ENCODE measurements around the gene AFAP1L1. TPM values are rescaled to one million over a fixed set of nuclear protein-coding genes. Genes with fewer than 3 reads are reported as not detected.

The AFAP1L1 gene
- total and polyA plus RNA-seq, 2 of the 13 experiments (the other 11 are each of a cell fraction or from before 2014, with no cell fraction given) = 0.38 to 1.0 TPM

DNA sequence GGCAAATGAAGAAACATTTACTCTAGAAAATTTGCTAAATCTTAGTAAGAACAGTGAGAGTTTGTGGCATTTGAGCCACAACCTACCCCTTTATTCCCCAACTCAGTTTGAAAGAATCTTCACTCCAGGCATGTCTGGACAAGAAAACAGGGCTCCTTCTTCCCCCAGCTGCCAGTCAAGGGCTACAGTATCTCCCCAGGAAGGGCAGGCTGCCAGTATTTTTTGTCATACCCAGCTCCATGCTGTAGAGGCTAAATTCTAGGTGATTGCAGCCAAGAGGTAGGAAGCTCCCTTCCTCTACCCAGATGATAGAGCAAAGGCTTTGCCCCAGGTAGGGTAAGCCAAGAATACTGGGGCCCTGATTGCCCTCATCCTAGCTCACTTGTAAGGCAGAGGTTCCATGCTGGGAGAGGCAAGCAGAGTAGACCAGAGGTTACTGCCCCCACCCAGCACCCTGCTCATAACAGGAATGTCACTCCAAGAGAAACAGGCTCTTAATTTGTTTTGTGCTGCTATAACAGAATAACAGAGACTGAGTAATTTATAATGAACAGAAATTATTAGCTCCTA lies 53.6 kb downstream of the AFAP1L1 start (continued):
- TF ChIP-seq, protein P1, sequence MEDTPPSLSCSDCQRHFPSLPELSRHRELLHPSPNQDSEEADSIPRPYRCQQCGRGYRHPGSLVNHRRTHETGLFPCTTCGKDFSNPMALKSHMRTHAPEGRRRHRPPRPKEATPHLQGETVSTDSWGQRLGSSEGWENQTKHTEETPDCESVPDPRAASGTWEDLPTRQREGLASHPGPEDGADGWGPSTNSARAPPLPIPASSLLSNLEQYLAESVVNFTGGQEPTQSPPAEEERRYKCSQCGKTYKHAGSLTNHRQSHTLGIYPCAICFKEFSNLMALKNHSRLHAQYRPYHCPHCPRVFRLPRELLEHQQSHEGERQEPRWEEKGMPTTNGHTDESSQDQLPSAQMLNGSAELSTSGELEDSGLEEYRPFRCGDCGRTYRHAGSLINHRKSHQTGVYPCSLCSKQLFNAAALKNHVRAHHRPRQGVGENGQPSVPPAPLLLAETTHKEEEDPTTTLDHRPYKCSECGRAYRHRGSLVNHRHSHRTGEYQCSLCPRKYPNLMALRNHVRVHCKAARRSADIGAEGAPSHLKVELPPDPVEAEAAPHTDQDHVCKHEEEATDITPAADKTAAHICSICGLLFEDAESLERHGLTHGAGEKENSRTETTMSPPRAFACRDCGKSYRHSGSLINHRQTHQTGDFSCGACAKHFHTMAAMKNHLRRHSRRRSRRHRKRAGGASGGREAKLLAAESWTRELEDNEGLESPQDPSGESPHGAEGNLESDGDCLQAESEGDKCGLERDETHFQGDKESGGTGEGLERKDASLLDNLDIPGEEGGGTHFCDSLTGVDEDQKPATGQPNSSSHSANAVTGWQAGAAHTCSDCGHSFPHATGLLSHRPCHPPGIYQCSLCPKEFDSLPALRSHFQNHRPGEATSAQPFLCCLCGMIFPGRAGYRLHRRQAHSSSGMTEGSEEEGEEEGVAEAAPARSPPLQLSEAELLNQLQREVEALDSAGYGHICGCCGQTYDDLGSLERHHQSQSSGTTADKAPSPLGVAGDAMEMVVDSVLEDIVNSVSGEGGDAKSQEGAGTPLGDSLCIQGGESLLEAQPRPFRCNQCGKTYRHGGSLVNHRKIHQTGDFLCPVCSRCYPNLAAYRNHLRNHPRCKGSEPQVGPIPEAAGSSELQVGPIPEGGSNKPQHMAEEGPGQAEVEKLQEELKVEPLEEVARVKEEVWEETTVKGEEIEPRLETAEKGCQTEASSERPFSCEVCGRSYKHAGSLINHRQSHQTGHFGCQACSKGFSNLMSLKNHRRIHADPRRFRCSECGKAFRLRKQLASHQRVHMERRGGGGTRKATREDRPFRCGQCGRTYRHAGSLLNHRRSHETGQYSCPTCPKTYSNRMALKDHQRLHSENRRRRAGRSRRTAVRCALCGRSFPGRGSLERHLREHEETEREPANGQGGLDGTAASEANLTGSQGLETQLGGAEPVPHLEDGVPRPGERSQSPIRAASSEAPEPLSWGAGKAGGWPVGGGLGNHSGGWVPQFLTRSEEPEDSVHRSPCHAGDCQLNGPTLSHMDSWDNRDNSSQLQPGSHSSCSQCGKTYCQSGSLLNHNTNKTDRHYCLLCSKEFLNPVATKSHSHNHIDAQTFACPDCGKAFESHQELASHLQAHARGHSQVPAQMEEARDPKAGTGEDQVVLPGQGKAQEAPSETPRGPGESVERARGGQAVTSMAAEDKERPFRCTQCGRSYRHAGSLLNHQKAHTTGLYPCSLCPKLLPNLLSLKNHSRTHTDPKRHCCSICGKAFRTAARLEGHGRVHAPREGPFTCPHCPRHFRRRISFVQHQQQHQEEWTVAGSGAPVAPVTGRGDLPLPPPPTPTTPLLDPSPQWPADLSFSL (CRISPR knock-in tag; IDR thresholded peaks at IDR 0.05) = no peak
- TF ChIP-seq KDM4B (CRISPR knock-in tag; IDR thresholded peaks at IDR 0.05) = no peak

DNA sequence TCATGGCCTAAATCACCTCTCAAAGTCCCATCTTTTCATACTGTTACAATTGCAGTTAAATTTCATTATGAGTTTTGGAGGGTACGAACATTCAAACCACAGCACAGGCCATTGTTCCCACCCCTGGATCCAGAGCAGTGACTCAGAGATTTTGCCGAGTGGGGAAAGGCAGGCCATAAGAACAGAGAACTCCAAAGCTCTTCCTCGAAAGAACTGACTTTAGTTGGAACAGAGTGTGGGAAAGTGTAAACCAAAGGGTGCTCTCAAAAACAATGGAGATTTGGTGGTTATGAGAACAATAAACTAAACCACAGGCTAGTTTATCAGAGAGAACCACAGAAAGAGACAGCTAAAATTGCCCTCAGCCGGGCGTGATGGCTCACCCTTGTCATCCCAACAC lies 54.2 kb downstream of the AFAP1L1 start:
- no peak for FAIRE-seq
- Histone ChIP-seq H3K27ac (ENCODE audit: extremely low read length, insufficient read depth, low read length) (no peak overlapping the region), H2AFZ (ENCODE audit: low read length) (no peak overlapping the region), H3K27me3 (ENCODE audit: control insufficient read depth in 1 of 2, insufficient read depth in 2 of 2, low read length in 2 of 2) (0 out of 5 replicates have a peak, but pooled peaks cover 0 to 1% of the 10 kb centered on the region in 2 experiments), H3K9ac (ENCODE audit: insufficient read depth, low read depth, low read length) (no peak overlapping the region), H3K4me2 (ENCODE audit: low read depth, low read length) (no peak overlapping the region), H3K79me2 (ENCODE audit: insufficient read depth, low read length) (no peaks in the 10 kb centered on the region), H3K4me1 (ENCODE audit: insufficient read depth, low read length) (peaks cover 54% of the 10 kb centered on the region), H3K36me3 (replicated peaks in 1 of 2; ENCODE audit: control insufficient read depth in 1 of 2, insufficient read depth in 2 of 2, low read length in 2 of 2) (no peaks in the 10 kb centered on the region), H3K9me3 (ENCODE audit: low read length) (no peaks in the 10 kb centered on the region), H4K20me1 (ENCODE audit: insufficient read depth, low read length) (no peaks in the 10 kb centered on the region), H3K4me3 (replicated peaks in 1 of 3; ENCODE audit: insufficient read depth in 1 of 3, low read depth in 2 of 3, low read length in 3 of 3) (no peak overlapping the region)
- WGBS (ENCODE audit: low lambda C conversion rate) = 95% methylated on average over 5 of the region's 5 CpGs
- CTCF ChIA-PET (ENCODE audit: low intra/inter-chr PET ratio, low total read pairs) = no interaction called here
- ATAC-seq = no peak
- in situ Hi-C loops (cut with HindIII; ENCODE audit: extremely low pct_ligation_motif_present, low pct_unique_long_range_greater_than_20kb) = no loop called here
- intact Hi-C loops (cut with micrococcal nuclease; ENCODE audit: unreplicated experiment) = no loop called here
- no TSS peak for BruUV-seq (replicated peaks)
- no peak for DNase-seq (ENCODE audit: low spot score)
- TF ChIP-seq, protein P2, sequence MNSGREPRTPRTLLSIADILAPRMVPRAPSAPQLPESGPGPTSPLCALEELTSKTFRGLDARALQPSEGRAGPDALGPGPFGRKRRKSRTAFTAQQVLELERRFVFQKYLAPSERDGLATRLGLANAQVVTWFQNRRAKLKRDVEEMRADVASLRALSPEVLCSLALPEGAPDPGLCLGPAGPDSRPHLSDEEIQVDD (CRISPR knock-in tag; IDR thresholded peaks at IDR 0.05; ENCODE audit: borderline replicate concordance) = no peak
- TF ChIP-seq ELF4 (CRISPR knock-in tag; IDR thresholded peaks at IDR 0.05; ENCODE audit: borderline replicate concordance) (no peak), YY1 (IDR thresholded peaks at IDR 0.05; ENCODE audit: insufficient read depth, insufficient replicate concordance, low read depth, low read length) (no peak)
- TF ChIP-seq, protein P3, sequence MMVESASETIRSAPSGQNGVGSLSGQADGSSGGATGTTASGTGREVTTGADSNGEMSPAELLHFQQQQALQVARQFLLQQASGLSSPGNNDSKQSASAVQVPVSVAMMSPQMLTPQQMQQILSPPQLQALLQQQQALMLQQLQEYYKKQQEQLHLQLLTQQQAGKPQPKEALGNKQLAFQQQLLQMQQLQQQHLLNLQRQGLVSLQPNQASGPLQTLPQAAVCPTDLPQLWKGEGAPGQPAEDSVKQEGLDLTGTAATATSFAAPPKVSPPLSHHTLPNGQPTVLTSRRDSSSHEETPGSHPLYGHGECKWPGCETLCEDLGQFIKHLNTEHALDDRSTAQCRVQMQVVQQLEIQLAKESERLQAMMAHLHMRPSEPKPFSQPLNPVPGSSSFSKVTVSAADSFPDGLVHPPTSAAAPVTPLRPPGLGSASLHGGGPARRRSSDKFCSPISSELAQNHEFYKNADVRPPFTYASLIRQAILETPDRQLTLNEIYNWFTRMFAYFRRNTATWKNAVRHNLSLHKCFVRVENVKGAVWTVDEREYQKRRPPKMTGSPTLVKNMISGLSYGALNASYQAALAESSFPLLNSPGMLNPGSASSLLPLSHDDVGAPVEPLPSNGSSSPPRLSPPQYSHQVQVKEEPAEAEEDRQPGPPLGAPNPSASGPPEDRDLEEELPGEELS (CRISPR knock-in tag; IDR thresholded peaks at IDR 0.05) = no peak
- POLR2A ChIA-PET = interaction anchor here (1.5 to 6.7 kb wide), 2 partner anchors 9 to 18 kb away, joined by 3 to 93 read pairs; partner anchors contain the start of gene GRPEL2

All from HepG2 (cell line).